Kidney (tissue), 14 donors: Measurements from ENCODE around the gene IL17RB. TPM values are rescaled to one million over a fixed set of nuclear protein-coding genes. Genes with fewer than 3 reads are reported as not detected.

Experiments used
- DNase-seq, 5 donors: peaks; one replicate each; pipeline ENCODE4 v3.0.0-alpha.2; 2013 to 2020
- FAIRE-seq: peaks from 2 replicates; lab custom pipeline; 2012; peaks lifted over from hg19 to GRCh38; lab: Jason Lieb, UNC
- H3K27ac ChIP-seq, 2 donors: one replicate each; pipeline ENCODE4 v1.7.0; 2013; ENCODE audit warnings: low read depth in 2 of 2, low read length in 2 of 2, inconsistent platforms in 1 of 2
- H3K27me3 ChIP-seq: one replicate; pipeline ENCODE4 v1.7.1; 2013; ENCODE audit warnings: low read length, inconsistent platforms; ENCODE audit not compliant: control insufficient read depth, insufficient read depth
- H3K36me3 ChIP-seq, 3 donors: one replicate each; pipeline versions ENCODE4 v1.7.0 to v1.7.1; 2013; ENCODE audit warnings: low read length in 3 of 3, control low read depth in 1 of 3, inconsistent platforms in 1 of 3; ENCODE audit not compliant: insufficient read depth in 3 of 3, control insufficient read depth in 2 of 3
- H3K4me1 ChIP-seq, 3 donors: one replicate each; pipeline versions ENCODE4 v1.7.0 to v1.7.1; 2013; ENCODE audit warnings: low read length in 3 of 3, inconsistent platforms in 1 of 3, low read depth in 1 of 3; ENCODE audit not compliant: control insufficient read depth in 2 of 3, insufficient read depth in 2 of 3
- H3K4me3 ChIP-seq, 3 donors: one replicate each; pipeline versions ENCODE4 v1.7.0 to v1.8.1; 2013; ENCODE audit warnings: low read length in 3 of 3, control low read depth in 1 of 3, inconsistent platforms in 1 of 3
- H3K9ac ChIP-seq, 3 donors: one replicate each; pipeline versions ENCODE4 v1.7.0 to v1.7.1; 2013; ENCODE audit warnings: low read length in 3 of 3, control low read depth in 1 of 3, inconsistent platforms in 1 of 3
- H3K9me3 ChIP-seq, 3 donors: one replicate each; pipeline versions ENCODE4 v1.7.0 to v1.7.1; 2013; ENCODE audit warnings: low read length in 3 of 3, control low read depth in 1 of 3, inconsistent platforms in 1 of 3; ENCODE audit not compliant: control insufficient read depth in 2 of 3, insufficient read depth in 1 of 3
- CTCF ChIP-seq: IDR thresholded peaks from 3 replicates; pipeline ENCODE4 v1.5.1; 2012; ENCODE audit warnings: mild to moderate bottlenecking, moderate library complexity, borderline replicate concordance; ENCODE audit not compliant: insufficient read depth; ENCODE audit errors: extremely low read depth
- intact Hi-C: fragments of 100-400 bp; cut with DNase I; formaldehyde crosslinking; loops from one replicate; pipeline ENCODE4 v1.11.1; 2022
- polyA plus RNA-seq: library from polyadenylated mRNA; stranded (reverse); fragments of 350-450 nt; fragmentation: Illumina TruSeq; extraction: RNeasy Lipid Tissue Mini Kit (QIAGEN cat#74804); gene quantifications from one replicate; pipeline ENCODE4 v1.2.3, GENCODE V29; 2014; ENCODE audit warnings: low read depth, low replicate concordance; ENCODE audit not compliant: insufficient read depth
- total RNA-seq: library from RNA; stranded (reverse); fragmentation: NEBNext Ultra II Directional; extraction: Animal tissue kit (Norgen Biotek cat#: 25700); gene quantifications from one replicate; pipeline ENCODE4 v1.2.1, GENCODE V29; 2021
- donor health status: control.
- donor health status: control.
- donor health status: control.
- donor health status: control.
- donor health status: control.
- donor health status: DM: yes; HTN: yes; CAD: no.
- donor health status: Normal renal cell carcinoma (clear cell type).

Gene IL17RB
- total and polyA plus RNA-seq, 2 donors from 2014 or later = 27.7 to 87.4 TPM

GRCh38 chr3:53892286-53892637, 45.9 kb downstream of the IL17RB start:
- Histone ChIP-seq H3K27ac (peak overlapping the region; percentile 87 to 95), H3K9me3 (no peaks in the 10 kb centered on the region), H3K4me3 (peak overlapping the region; percentile 88 to 97 (median 96)), H3K27me3 (no peaks in the 10 kb centered on the region), H3K36me3 (no peaks in the 10 kb centered on the region), H3K4me1 (peaks cover 0 to 9% (median 3%) of the 10 kb centered on the region in 3 donors), H3K9ac (peak overlapping the region; percentile 71 to 94 (median 78))
- peak in 2 of 5 donors; percentile 10 to 40 for DNase-seq
- no peak for FAIRE-seq
- TF ChIP-seq CTCF = no peak
- intact Hi-C loops = no loop called here

- FAIRE-seq (no peak), DNase-seq (no peak)
These were observed 53.4 kb downstream of the IL17RB start for GRCh38 chr3:53899750-53900149.

GRCh38 chr3:53900666-53901331, 54.4 kb downstream of the IL17RB start:
- no peaks in the 10 kb centered on the region for H3K36me3 ChIP-seq
- no peak overlapping the region for H3K9ac ChIP-seq
- H3K9me3 ChIP-seq = no peaks in the 10 kb centered on the region
- H3K27ac ChIP-seq = no peak overlapping the region
- FAIRE-seq (no peak), DNase-seq (no peak)
- H3K4me3 ChIP-seq = no peak overlapping the region
- TF ChIP-seq CTCF = no peak
- no peaks in the 10 kb centered on the region for H3K27me3 ChIP-seq
- intact Hi-C loops = no loop called here
- no peaks in the 10 kb centered on the region for H3K4me1 ChIP-seq

More at GRCh38 chr3:53899750-53900149, 53.4 kb downstream of the IL17RB start:
- H3K36me3 ChIP-seq = no peaks in the 10 kb centered on the region
- no peak overlapping the region for H3K27ac ChIP-seq
- intact Hi-C loops = no loop called here
- no peak for TF ChIP-seq CTCF
- no peaks in the 10 kb centered on the region for H3K9me3 ChIP-seq
- H3K9ac ChIP-seq = no peak overlapping the region
- no peak overlapping the region for H3K4me3 ChIP-seq
- H3K27me3 ChIP-seq = no peaks in the 10 kb centered on the region
- H3K4me1 ChIP-seq = no peaks in the 10 kb centered on the region
